IPS-18c (cell line): Measurements from ENCODE around the gene CEP85L.

Source experiments
- H3K4me3 ChIP-seq: 2 replicates; pipeline ENCODE4 v1.7.0; 2013; ENCODE audit warnings: low read depth, mild to moderate bottlenecking, low read length, moderate library complexity; ENCODE audit not compliant: insufficient read depth
- H3K9me3 ChIP-seq: one replicate; pipeline ENCODE4 v1.6.1; 2013; ENCODE audit warnings: mild to moderate bottlenecking, low read length, moderate library complexity; ENCODE audit not compliant: control insufficient read depth, insufficient read depth

Gene CEP85L

GRCh38 chr6:118598324-118598723 is 53.1 kb downstream of the CEP85L start:
- H3K9me3 ChIP-seq, result no peaks in the 10 kb centered on the region
- no peak overlapping the region for H3K4me3 ChIP-seq

- Histone ChIP-seq H3K9me3 (no peaks in the 10 kb centered on the region), H3K4me3 (no peak overlapping the region)
Observed at GRCh38 chr6:118597636-118598035, 53.8 kb downstream of the CEP85L start.

GRCh38 chr6:118596774-118597320 is 54.5 kb downstream of the CEP85L start:
- no peak overlapping the region for H3K4me3 ChIP-seq
- no peaks in the 10 kb centered on the region for H3K9me3 ChIP-seq

GRCh38 chr6:118594877-118595276 is 56.5 kb downstream of the CEP85L start:
- H3K9me3 ChIP-seq, result no peaks in the 10 kb centered on the region
- no peak overlapping the region for H3K4me3 ChIP-seq

- H3K9me3 ChIP-seq, result no peaks in the 10 kb centered on the region
- no peak overlapping the region for H3K4me3 ChIP-seq
Observed at GRCh38 chr6:118591897-118592296, 59.5 kb downstream of the CEP85L start.

GRCh38 chr6:118589649-118590365 is 61.6 kb downstream of the CEP85L start:
- H3K9me3 ChIP-seq, result no peaks in the 10 kb centered on the region
- no peak overlapping the region for H3K4me3 ChIP-seq

- H3K9me3 ChIP-seq, result no peaks in the 10 kb centered on the region
- H3K4me3 ChIP-seq, result no peak overlapping the region
Observed at GRCh38 chr6:118589186-118589585, 62.2 kb downstream of the CEP85L start.

GRCh38 chr6:118588626-118589025 is 62.8 kb downstream of the CEP85L start:
- no peaks in the 10 kb centered on the region for H3K9me3 ChIP-seq

GRCh38 chr6:118586746-118587485 is 64.5 kb downstream of the CEP85L start:
- Histone ChIP-seq H3K4me3 (no peak overlapping the region), H3K9me3 (no peaks in the 10 kb centered on the region)

More at GRCh38 chr6:118588626-118589025, 62.8 kb downstream of the CEP85L start:
- no peak overlapping the region for H3K4me3 ChIP-seq

GRCh38 chr6:118584911-118585310 is 66.5 kb downstream of the CEP85L start:
- no peaks in the 10 kb centered on the region for H3K9me3 ChIP-seq
- no peak overlapping the region for H3K4me3 ChIP-seq

- Histone ChIP-seq H3K4me3 (no peak overlapping the region), H3K9me3 (peaks cover 2% of the 10 kb centered on the region)
Observed at GRCh38 chr6:118581489-118581959, 69.9 kb downstream of the CEP85L start.

GRCh38 chr6:118580585-118581419 is 70.6 kb downstream of the CEP85L start:
- H3K4me3 ChIP-seq, result no peak overlapping the region

GRCh38 chr6:118579786-118580185 is 71.6 kb downstream of the CEP85L start:
- Histone ChIP-seq H3K9me3 (peaks cover 3% of the 10 kb centered on the region), H3K4me3 (no peak overlapping the region)

More at GRCh38 chr6:118580585-118581419, 70.6 kb downstream of the CEP85L start:
- peaks cover 2% of the 10 kb centered on the region for H3K9me3 ChIP-seq

- Histone ChIP-seq H3K9me3 (peaks cover 12% of the 10 kb centered on the region), H3K4me3 (no peak overlapping the region)
Observed at GRCh38 chr6:118578617-118579016, 72.8 kb downstream of the CEP85L start.

- Histone ChIP-seq H3K4me3 (no peak overlapping the region), H3K9me3 (peaks cover 12% of the 10 kb centered on the region)
Observed at GRCh38 chr6:118577972-118578371, 73.4 kb downstream of the CEP85L start.

GRCh38 chr6:118574051-118574865 is 77.1 kb downstream of the CEP85L start:
- no peak overlapping the region for H3K4me3 ChIP-seq
- peaks cover 12% of the 10 kb centered on the region for H3K9me3 ChIP-seq
